Liver (tissue), 9 donors: ENCODE data around the gene ADA. TPM values are rescaled to one million over a fixed set of nuclear protein-coding genes. Genes with fewer than 3 reads are reported as not detected.

Experiments
- DNase-seq: peaks from one replicate; pipeline ENCODE4 v3.0.0-alpha.2; 2017; ENCODE audit warnings: low spot score
- H3K27ac ChIP-seq, 2 donors: one replicate each; pipeline ENCODE4 v1.7.0; 2013; ENCODE audit warnings: inconsistent platforms in 2 of 2, low read length in 2 of 2, control low read depth in 1 of 2, low read depth in 1 of 2, mild to moderate bottlenecking in 1 of 2
- H3K27me3 ChIP-seq, 4 donors: one replicate each; pipeline versions ENCODE4 v1.6.1 to v1.7.0; 2013; ENCODE audit warnings: low read length in 3 of 4, inconsistent platforms in 1 of 4, mild to moderate bottlenecking in 1 of 4, moderate library complexity in 1 of 4; ENCODE audit not compliant: control insufficient read depth in 4 of 4, insufficient read depth in 4 of 4
- H3K36me3 ChIP-seq, 4 donors: one replicate each; pipeline versions ENCODE4 v1.6.1 to v1.7.0; 2013; ENCODE audit warnings: low read length in 3 of 4, mild to moderate bottlenecking in 3 of 4, low read depth in 1 of 4, moderate library complexity in 1 of 4; ENCODE audit not compliant: control insufficient read depth in 4 of 4, insufficient read depth in 3 of 4
- H3K4me1 ChIP-seq, 4 donors: one replicate each; pipeline versions ENCODE4 v1.6.1 to v1.7.0; 2013; ENCODE audit warnings: low read length in 3 of 4, mild to moderate bottlenecking in 3 of 4, moderate library complexity in 1 of 4; ENCODE audit not compliant: control insufficient read depth in 4 of 4, insufficient read depth in 4 of 4
- H3K4me3 ChIP-seq, 3 donors: one replicate each; pipeline versions ENCODE4 v1.6.1 to v1.7.0; 2013; ENCODE audit warnings: low read length in 3 of 3, control low read depth in 1 of 3, low read depth in 1 of 3, mild to moderate bottlenecking in 1 of 3
- H3K9ac ChIP-seq, 2 donors: one replicate each; pipeline ENCODE4 v1.7.0; 2013; ENCODE audit warnings: low read length in 2 of 2, mild to moderate bottlenecking in 2 of 2, moderate library complexity in 2 of 2, control low read depth in 1 of 2, low read depth in 1 of 2
- H3K9me3 ChIP-seq, 4 donors: one replicate each; pipeline versions ENCODE4 v1.6.1 to v1.7.0; 2013; ENCODE audit warnings: low read length in 3 of 4; ENCODE audit not compliant: control insufficient read depth in 4 of 4
- CTCF ChIP-seq: fragments of 150-350 bp; IDR thresholded peaks from 2 replicates; pipeline ENCODE4 v1.5.1; 2017; ENCODE audit warnings: improper control_type of control experiment, low read depth, low read length; ENCODE audit not compliant: missing input control
- FOXA1 ChIP-seq: IDR thresholded peaks from 2 replicates; pipeline ENCODE4 v1.6.1; 2016; ENCODE audit warnings: antibody characterized with exemption
- GABPA ChIP-seq, 2 donors: IDR thresholded peaks in 1 of 2; conservative IDR thresholded peaks in 1 of 2; 2 replicates each; pipeline ENCODE4 v1.6.1; 2016; ENCODE audit warnings: antibody characterized with exemption in 2 of 2, mild to moderate bottlenecking in 1 of 2, moderate library complexity in 1 of 2
- JUND ChIP-seq, 2 donors: IDR thresholded peaks; 2 replicates each; pipeline ENCODE4 v1.6.1; 2016; ENCODE audit warnings: antibody characterized with exemption in 2 of 2
- MAX ChIP-seq: IDR thresholded peaks from 2 replicates; pipeline ENCODE4 v1.6.1; 2016; ENCODE audit warnings: antibody characterized with exemption
- NR2F2 ChIP-seq: IDR thresholded peaks from 2 replicates; pipeline ENCODE4 v1.6.1; 2016; ENCODE audit warnings: antibody characterized with exemption
- RAD21 ChIP-seq, 2 donors: IDR thresholded peaks; 2 replicates each; pipeline ENCODE4 v1.6.1; 2016; ENCODE audit warnings: antibody characterized with exemption in 2 of 2, mild to moderate bottlenecking in 2 of 2
- REST ChIP-seq: IDR thresholded peaks from 2 replicates; pipeline ENCODE4 v1.6.1; 2016; ENCODE audit warnings: antibody characterized with exemption, mild to moderate bottlenecking
- ZBTB33 ChIP-seq: IDR thresholded peaks from 2 replicates; pipeline ENCODE4 v1.6.1; 2016; ENCODE audit warnings: antibody characterized with exemption
- polyA plus RNA-seq, 2 donors: library from polyadenylated mRNA; stranded (reverse) in 1 of 2; unstranded in 1 of 2; fragments of 200-250 nt in 1 of 2; fragments of >200 nt in 1 of 2; fragmentation: Nextera tagmentation in 1 of 2; extraction: Ambion mirVana in 1 of 2; gene quantifications; one replicate each; pipeline versions ENCODE4 v1.2.1 to v1.2.3, GENCODE V29; 2013 to 2015
- total RNA-seq, 2 donors: library from RNA; depleted of rRNA; stranded (reverse); fragments of >200 nt; gene quantifications; one replicate each; pipeline ENCODE4 v1.2.3, GENCODE V29; 2014
- donor health status: healthy.
- donor health status: healthy.
- donor health status: healthy.
- donor health status: healthy.
- donor health status: healthy.

The ADA gene
- total and polyA plus RNA-seq, 4 donors: 2.9 to 7.7 (median 3.0) TPM

- no peak overlapping the region for H3K9ac ChIP-seq
Measured at GRCh38 chr20:44693627-44694026, 42.1 kb upstream of the ADA start.

More at GRCh38 chr20:44693627-44694026, 42.1 kb upstream of the ADA start:
- Histone ChIP-seq H3K27me3 (no peaks in the 10 kb centered on the region), H3K4me1 (no peaks in the 10 kb centered on the region), H3K27ac (no peak overlapping the region), H3K4me3 (no peak overlapping the region), H3K9me3 (no peaks in the 10 kb centered on the region), H3K36me3 (no peaks in the 10 kb centered on the region)
- TF ChIP-seq JUND (IDR thresholded peaks at IDR 0.05) (no peak), REST (no peak), FOXA1 (no peak), GABPA (IDR thresholded peaks at IDR 0.05 in 1 of 2, conservative IDR thresholded peaks at IDR 0.05 in 1 of 2) (no peak), CTCF (no peak), MAX (no peak), RAD21 (IDR thresholded peaks at IDR 0.05) (no peak), NR2F2 (no peak), ZBTB33 (no peak)
- DNase-seq: no peak
